Testis (tissue), 2 donors: ENCODE data around the gene BET1.

ENCODE experiments used
- CTCF ChIP-seq, 3 experiments: fragments of 450-650 bp in 2 of 3; fragments of 200-600 bp in 1 of 3; sonication (generic) in 1 of 3; IDR thresholded peaks; one replicate each; pipeline ENCODE4 v1.5.1; 2016 to 2019; ENCODE audit warnings: antibody characterized with exemption in 3 of 3, mild to moderate bottlenecking in 2 of 3, moderate library complexity in 1 of 3
- POLR2A ChIP-seq: fragments of 450-650 bp; IDR thresholded peaks from one replicate; pipeline ENCODE4 v1.6.1; 2017; ENCODE audit warnings: antibody characterized with exemption, mild to moderate bottlenecking, moderate library complexity

GRCh38 chr7:93957767-93958166 is 46.4 kb downstream of the BET1 start:
- TF ChIP-seq POLR2A: no peak
- TF ChIP-seq CTCF (IDR thresholded peaks at IDR 0.05): no peak
